ENCODE measurements around the gene CENPW.
A peak's percentile ranks its signal among the peaks of the same experiment; 100 is the strongest.

DNA sequence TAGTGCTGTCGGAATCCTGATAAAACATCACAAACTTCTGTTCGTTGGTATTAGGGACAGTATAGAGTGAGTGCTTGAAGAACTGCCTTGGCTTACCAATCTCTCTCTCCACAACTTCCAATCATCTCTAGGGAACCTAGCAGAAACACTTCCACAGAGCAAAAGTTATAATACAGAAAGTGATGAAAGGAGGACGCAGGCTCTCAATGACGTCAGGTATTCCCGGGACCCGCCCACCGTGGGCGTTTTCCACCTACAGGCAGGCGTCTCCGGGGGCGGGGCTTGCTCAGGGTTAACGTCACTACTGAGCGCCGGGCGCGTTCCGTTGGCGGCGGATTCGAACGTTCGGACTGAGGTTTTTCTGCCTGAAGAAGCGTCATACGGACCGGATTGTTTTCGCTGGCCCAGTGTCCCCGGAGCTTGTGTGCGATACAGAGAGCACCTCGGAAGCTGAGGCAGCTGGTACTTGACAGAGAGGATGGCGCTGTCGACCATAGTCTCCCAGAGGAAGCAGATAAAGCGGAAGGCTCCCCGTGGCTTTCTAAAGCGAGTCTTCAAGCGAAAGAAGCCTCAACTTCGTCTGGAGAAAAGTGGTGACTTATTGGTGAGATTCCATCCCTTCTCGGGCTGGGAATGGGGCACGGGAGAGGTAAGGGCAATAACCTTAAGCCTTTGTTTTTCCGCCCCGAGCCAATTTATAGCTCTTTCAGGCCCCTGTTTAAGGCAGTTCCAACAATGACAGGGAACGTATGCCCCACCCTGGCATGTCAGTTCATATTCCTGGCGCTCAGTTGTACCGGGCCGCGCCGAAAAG lies at the start of gene CENPW:
- TF ChIP-seq POLR2A (IDR thresholded peaks at IDR 0.05; ENCODE audit: low read length) (peak; percentile 86), GATA1 (IDR thresholded peaks at IDR 0.05; ENCODE audit: low read depth, low read length) (no peak)

All from erythroblast (primary cell).